ENCODE results near the gene KRT13.
A peak's percentile ranks its signal among the peaks of the same experiment; 100 is the strongest.

KRT13 gene

GRCh38 chr17:41491476-41491875, 13.9 kb downstream of the KRT13 start:
- DNase-seq: no peak

GRCh38 chr17:41490000-41490990, 15.1 kb downstream of the KRT13 start:
- DNase-seq: no peak

- no peak for DNase-seq
Measured at GRCh38 chr17:41489531-41489930, 15.9 kb downstream of the KRT13 start, which contains the start of gene KRT36. Gene KRT36 (minus strand): TSS chr17:41489910. CDS start chr17:41489864, 46 bp downstream.

DNA sequence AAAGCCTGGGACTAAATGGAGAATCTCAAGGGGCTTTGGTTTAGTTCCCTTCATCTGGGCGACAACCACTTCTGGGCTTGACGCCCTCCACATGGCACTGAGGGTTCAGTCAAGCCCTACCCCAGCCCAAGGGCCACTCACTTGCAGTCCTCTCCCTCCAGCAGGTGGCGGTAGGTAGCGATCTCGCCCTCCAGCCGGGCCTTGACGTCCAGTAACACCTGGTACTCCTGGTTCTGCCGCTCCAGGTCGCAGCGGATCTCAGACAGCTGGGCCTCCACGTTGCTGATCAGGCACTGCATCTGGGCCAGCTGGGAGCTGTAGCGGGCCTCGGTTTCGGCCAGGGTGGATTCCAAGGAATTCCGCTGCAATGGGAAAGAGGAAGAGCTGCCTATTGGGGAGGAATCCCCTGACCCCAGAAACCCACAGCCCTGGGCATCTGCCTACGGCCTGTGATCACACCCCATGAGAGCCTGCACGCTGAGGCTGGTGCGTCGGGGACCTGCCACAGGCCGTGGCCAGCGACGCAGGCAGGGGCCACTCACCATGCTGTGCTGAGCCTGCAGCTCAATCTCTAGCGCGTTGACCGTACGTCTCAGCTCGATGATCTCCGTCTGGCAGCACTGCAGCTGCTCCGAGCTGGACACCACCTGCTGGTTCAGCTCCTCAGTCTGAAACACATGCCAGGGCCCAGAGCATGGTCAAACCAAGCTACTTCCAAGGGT, 18.4 kb downstream of the KRT13 start:
- peak; percentile 70 for DNase-seq

DNA sequence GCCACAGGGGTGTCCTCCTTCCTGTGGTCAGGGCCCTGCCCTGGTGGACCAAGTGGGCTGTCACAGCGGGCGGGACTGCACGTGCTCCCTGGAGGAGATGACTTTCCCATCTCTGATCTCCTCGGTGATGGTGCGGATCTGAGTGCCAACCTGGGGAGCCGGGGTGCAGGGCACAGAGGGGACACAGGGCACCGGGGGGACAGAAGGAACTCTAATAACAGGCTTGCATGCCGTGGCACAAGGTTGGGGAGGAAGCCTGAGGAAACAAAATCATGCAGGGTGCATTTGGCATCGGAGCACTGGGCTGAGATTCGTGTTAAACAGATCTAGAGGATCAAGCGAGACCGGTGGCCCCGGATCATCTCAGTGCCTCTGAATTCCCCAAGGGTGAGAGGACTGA, 19.1 kb downstream of the KRT13 start:
- DNase-seq: no peak

DNA sequence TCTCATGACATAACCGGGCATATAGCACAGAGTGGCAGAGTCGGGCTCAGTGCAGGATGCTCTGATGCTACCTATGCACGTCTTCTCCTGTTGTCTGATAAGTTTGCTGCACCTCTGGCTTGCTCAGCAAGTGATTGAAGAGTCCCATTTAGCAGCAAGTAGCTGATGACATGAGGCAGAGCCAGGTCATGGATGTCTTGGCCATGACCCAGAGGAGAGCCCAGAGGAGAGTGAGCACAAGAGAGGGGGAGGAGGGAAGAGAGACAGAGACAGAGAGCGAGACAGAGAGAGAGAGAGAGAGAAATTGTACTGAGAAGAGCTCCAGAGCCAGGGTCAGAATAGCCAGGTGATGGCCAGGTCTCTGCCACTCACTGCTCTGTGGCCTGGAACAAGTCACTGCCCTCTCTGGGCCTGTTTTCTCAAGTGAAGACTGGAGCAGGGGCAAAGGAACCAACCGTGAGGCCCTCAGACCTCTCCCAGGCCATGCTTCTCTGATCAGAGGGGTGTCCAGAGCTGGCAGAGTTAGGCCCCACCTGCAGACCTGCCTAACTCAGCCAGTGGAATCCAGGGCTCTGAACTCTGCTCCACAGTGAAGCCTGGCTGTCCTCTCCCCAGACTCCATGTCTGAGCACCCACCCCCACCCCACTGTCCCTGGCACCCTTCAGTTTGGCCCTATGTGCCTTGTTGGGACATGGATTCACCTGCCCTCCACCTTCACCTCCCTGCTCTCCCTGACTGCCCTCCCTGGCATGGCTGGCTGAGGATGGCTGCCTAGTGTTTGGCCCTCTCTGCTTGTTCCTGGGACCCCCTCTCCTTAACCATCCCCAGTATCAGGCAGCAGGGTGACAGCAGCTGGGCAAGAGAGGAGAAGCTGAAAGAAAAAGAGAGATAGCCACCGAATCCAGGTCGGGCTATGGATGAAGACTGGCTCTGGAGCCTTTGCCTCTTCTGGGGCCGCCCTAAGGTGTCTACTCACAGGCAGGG, 20.2 kb downstream of the KRT13 start:
- no peak for DNase-seq

GRCh38 chr17:41483991-41484826, 21.2 kb downstream of the KRT13 start:
- no peak for DNase-seq

GRCh38 chr17:41483531-41483930, 21.9 kb downstream of the KRT13 start:
- no peak for DNase-seq

DNA sequence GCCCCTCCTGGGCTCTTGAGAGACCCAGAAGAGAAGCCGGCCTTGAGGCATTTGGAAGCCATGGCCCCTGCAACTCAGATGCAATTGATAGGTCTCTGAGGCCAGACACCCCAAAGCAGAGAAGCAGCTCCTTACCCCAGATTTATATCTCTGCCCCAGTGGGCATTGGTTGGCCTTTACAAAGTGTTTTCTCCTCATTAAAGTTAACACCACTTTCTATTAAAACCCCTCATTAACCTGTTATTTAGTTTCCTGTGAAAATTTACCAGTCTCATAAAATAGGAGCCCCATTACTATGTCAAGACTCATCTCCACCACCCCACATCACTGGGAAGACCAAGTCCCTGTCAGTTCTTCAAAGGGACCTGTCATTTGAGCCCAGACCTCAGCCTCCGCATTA, 24.4 kb downstream of the KRT13 start, which contains the start of gene KRT35:
Gene KRT35, minus strand, starts transcription at position 116 of the 400 bp plus-strand sequence. Its CDS starts 54 bp downstream, at position 62.
- no peak for DNase-seq

- no peak for DNase-seq
Measured at GRCh38 chr17:41480581-41480980, 24.8 kb downstream of the KRT13 start.

DNA sequence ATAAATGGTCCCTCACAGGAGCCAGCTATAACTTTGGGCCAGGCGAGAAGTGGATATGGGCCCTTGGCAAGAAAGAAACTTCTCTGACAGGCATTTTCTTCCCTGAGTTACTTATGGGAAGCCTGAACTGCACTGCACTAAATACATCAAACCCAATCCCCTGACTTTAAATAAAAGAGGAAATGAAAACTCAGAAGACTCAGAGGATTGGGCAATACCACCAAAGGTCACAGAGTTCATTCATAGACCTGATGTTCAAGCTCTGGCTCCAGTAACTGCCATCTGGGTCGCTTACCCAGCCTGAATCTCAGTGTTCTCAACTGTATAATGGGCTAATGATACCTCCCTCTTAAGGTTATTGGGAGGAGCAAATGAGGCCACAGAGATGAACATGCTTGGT, 25.3 kb downstream of the KRT13 start:
- DNase-seq: no peak

DNA sequence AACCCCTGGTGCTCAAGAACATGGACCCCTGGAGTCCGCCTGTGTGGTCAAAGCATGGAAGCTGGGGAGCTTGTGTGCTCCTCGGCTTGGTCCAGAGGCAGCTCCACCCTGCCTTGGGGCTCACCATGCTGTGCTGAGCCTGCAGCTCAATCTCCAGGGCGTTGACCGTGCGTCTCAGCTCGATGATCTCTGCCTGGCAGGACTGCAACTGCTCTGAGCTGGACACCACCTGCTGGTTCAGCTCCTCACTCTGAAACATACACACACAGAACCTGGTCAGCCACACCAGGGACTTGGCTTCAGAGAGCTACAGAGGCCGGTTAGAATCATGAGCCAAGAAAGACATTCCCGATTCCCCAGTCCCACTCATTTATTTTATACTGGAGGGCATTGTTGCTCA, 27.2 kb downstream of the KRT13 start:
- DNase-seq: no peak

GRCh38 chr17:41476866-41477815, 28.3 kb downstream of the KRT13 start:
- no peak for DNase-seq

DNA sequence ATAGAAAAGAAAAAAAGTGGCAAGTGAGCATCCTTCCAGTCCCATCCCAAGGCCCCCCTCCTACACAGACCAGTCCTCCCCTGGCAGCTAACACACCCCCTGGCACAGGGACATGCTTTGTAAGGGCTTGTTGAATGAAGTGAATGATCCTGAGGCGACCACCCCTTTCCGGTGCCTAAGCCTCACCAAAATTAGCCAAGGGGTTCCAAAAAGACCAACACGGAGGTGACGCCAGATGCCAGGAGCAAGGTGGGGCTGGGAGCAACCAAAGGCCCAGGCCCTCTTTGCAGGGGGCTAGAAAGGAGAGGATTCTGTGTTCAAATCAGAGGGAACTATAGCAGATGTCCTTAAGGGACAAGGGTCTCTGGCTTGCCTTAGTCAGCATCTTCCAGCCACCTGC, 30.0 kb downstream of the KRT13 start:
- no peak for DNase-seq

- DNase-seq: no peak
Measured at GRCh38 chr17:41474863-41475262, 30.5 kb downstream of the KRT13 start.

DNA sequence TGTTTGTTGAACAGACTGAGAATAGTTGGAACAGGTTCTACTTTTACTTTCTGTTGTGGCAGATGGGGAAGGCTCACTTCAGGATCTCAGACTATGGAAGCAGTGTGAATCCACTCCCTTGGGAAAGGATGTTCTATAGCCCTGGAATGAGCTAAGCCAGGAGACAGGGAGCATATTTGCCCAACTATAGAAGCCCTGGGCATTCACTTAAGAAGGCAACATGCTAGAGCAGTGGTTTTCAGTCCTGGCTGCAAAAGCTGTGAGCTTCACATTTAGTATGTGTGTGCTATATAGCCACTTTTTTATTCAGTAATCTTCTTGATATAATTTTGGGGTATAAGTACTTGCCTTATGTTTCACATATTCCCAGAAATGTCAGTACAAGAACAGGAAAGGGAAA, 37.1 kb downstream of the KRT13 start:
- DNase-seq: no peak

GRCh38 chr17:41467561-41467960, 37.9 kb downstream of the KRT13 start:
- DNase-seq: no peak

- no peak for DNase-seq
Measured at GRCh38 chr17:41466988-41467387, 38.4 kb downstream of the KRT13 start, which contains the start of gene KRT32. Gene KRT32 (minus strand): TSS chr17:41467386. CDS start chr17:41467325, 61 bp downstream.

DNA sequence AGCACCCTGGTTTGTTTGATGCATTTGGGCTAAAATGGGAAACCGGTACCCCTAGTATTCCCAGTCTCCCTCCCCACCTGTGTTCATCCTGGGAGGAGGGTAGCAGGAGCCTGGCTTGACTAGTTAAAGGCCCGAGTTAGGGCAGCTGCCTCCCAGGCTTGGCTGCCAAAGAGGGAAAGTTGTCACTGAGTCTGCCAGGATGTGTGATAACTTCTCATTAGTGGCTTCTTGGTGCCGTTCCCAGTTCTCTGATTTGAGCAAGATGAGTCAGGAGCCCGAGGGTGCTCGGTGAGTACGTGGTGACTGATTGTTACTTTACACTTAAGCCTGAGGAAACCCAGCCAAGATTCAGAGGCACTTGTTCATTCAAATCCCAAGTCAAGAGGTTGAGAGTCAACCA, 40.7 kb downstream of the KRT13 start:
- DNase-seq: no peak

DNA sequence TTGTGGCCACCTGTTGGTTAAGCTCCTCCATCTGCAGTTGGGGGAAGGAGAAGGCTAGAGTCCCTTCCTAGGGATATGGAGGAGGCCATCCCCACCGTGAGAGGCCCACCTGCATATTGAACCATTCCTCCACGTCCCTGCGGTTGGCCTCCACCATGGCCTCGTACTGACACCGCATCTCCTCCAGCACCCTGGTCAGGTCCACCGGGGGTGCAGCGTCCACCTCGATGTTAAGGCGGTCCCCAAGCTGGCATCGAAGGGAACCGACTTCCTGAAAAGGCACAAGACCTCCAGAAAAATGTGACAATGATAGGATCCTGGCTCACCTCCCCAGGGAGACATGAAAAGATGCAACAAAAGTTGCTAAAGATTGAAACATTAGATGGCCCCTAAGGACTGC, 41.2 kb downstream of the KRT13 start:
- no peak for DNase-seq
